ENCODE results near the gene TMEM95.

DNA sequence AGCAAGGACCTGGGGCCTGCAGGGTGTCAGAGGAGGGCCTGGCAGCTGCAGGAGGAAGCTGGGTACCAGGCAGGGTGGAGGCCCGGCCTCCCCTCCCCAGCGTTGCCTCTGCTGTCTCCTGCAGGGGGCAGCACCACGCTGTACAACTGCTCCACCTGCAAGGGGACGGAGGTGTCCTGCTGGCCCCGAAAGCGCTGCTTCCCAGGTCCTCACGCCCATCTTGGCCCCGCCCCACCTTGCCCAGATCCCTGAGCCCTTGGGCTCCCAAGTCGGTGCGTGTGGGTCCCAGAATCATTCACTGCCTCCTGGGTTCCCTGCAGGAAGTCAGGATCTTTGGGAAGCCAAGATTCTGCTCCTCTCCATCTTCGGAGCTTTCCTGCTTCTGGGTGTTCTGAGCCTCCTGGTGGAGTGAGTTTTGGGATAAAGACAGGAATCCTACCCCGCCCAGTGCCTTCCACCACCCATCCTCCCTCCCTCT, 1.2 kb downstream of the TMEM95 start:
- TF ChIP-seq CEBPB (IDR thresholded peaks at IDR 0.05) (no peak), CREB1 (IDR thresholded peaks at IDR 0.05; ENCODE audit: low read depth) (no peak), NFIC (IDR thresholded peaks at IDR 0.05) (no peak), EGR1 (IDR thresholded peaks at IDR 0.05) (no peak), REST (IDR thresholded peaks at IDR 0.05; ENCODE audit: low read depth) (no peak), TAF1 (IDR thresholded peaks at IDR 0.05; ENCODE audit: low read depth) (no peak), TEAD4 (IDR thresholded peaks at IDR 0.05) (no peak), YY1 (IDR thresholded peaks at IDR 0.05; ENCODE audit: low read depth) (0 out of 2 replicates have a peak, but pooled peaks have one; percentile 31), MAX (IDR thresholded peaks at IDR 0.05) (0 out of 2 replicates have a peak, but pooled peaks have one; percentile 23)
